ENCODE results near the gene MYOCOS. TPM values are rescaled to one million over a fixed set of nuclear protein-coding genes. Genes with fewer than 3 reads are reported as not detected.
A peak's percentile ranks its signal among the peaks of the same experiment; 100 is the strongest.
"Not testable (repeated sequence)": the region's sequence is repeated elsewhere in the genome, so short reads cannot be mapped to it uniquely, and the experiment has no call there.

The MYOCOS gene
- total RNA-seq (under 1 TPM in 1 of 2 donors, not detected in 1; 0.16 TPM), total RNA-seq (0.23 to 0.46 reads per million in 2 donors)

GRCh38 chr1:171622152-171622462 is at the start of gene MYOCOS:
MYOCOS (plus strand) TSS chr1:171622243; CDS start chr1:171623884, 1,641 bp downstream.
- H3K36me3 Mint-ChIP-seq (ENCODE audit: low read depth) = no peaks in the 10 kb centered on the region
- no peak within 1 kb of the TSS for H3K4me3 Mint-ChIP-seq
- H3K27me3 Mint-ChIP-seq = peaks cover 20% of the 10 kb centered on the region
- H3K9me3 ChIP-seq (ENCODE audit: control insufficient read depth, low read length, poor library complexity, severe bottlenecking) = no peaks in the 10 kb centered on the region
- H3K4me1 Mint-ChIP-seq = no peaks in the 10 kb centered on the region
- ATAC-seq (no peak), DNase-seq (no peak)
- H3K27ac Mint-ChIP-seq = no peak within 1 kb of the TSS

GRCh38 chr1:171576144-171576543 is 45.9 kb upstream of the MYOCOS start:
- no peaks in the 10 kb centered on the region for H3K27me3 Mint-ChIP-seq

GRCh38 chr1:171581226-171581625 is 40.8 kb upstream of the MYOCOS start:
- H3K4me1 Mint-ChIP-seq = peaks cover 13% of the 10 kb centered on the region
- no peaks in the 10 kb centered on the region for H3K9me3 ChIP-seq (ENCODE audit: control insufficient read depth, low read length, poor library complexity, severe bottlenecking)
- peaks cover 21% of the 10 kb centered on the region for H3K36me3 Mint-ChIP-seq (ENCODE audit: low read depth)
- no peak overlapping the region for H3K4me3 Mint-ChIP-seq
- H3K27me3 Mint-ChIP-seq = no peaks in the 10 kb centered on the region
- peak overlapping the region; percentile 93 for H3K27ac Mint-ChIP-seq
- ATAC-seq (no peak), DNase-seq (no peak)

More at GRCh38 chr1:171576144-171576543, 45.9 kb upstream of the MYOCOS start:
- H3K36me3 Mint-ChIP-seq (ENCODE audit: low read depth) = peaks cover 12% of the 10 kb centered on the region
- H3K4me3 Mint-ChIP-seq = no peak overlapping the region
- DNase-seq = no peak
- H3K9me3 ChIP-seq (ENCODE audit: control insufficient read depth, low read length, poor library complexity, severe bottlenecking) = no peaks in the 10 kb centered on the region
- no peak for ATAC-seq
- peaks cover 12% of the 10 kb centered on the region for H3K4me1 Mint-ChIP-seq
- no peak overlapping the region for H3K27ac Mint-ChIP-seq

- H3K27ac Mint-ChIP-seq = peak overlapping the region; percentile 93
- peaks cover 21% of the 10 kb centered on the region for H3K36me3 Mint-ChIP-seq (ENCODE audit: low read depth)
- no peak overlapping the region for H3K4me3 Mint-ChIP-seq
- ATAC-seq (no peak), DNase-seq (no peak)
- H3K4me1 Mint-ChIP-seq = peaks cover 13% of the 10 kb centered on the region
- no peaks in the 10 kb centered on the region for H3K27me3 Mint-ChIP-seq
- no peaks in the 10 kb centered on the region for H3K9me3 ChIP-seq (ENCODE audit: control insufficient read depth, low read length, poor library complexity, severe bottlenecking)
These were observed 40.3 kb upstream of the MYOCOS start for GRCh38 chr1:171581766-171582165.

GRCh38 chr1:171582589-171582988 is 39.5 kb upstream of the MYOCOS start:
- DNase-seq = no peak
- Mint-ChIP-seq H3K27me3 (no peaks in the 10 kb centered on the region), H3K27ac (peak overlapping the region; percentile 93), H3K4me1 (peaks cover 11% of the 10 kb centered on the region), H3K4me3 (no peak overlapping the region), H3K36me3 (ENCODE audit: low read depth) (peaks cover 17% of the 10 kb centered on the region)
- no peaks in the 10 kb centered on the region for H3K9me3 ChIP-seq (ENCODE audit: control insufficient read depth, low read length, poor library complexity, severe bottlenecking)
- no peak for ATAC-seq

- no peak for DNase-seq
- no peak for ATAC-seq
- H3K9me3 ChIP-seq (ENCODE audit: control insufficient read depth, low read length, poor library complexity, severe bottlenecking) = no peaks in the 10 kb centered on the region
- Mint-ChIP-seq H3K27ac (peak overlapping the region; percentile 27), H3K4me3 (no peak overlapping the region), H3K27me3 (no peaks in the 10 kb centered on the region), H3K4me1 (peaks cover 11% of the 10 kb centered on the region), H3K36me3 (ENCODE audit: low read depth) (peaks cover 17% of the 10 kb centered on the region)
These were observed 38.3 kb upstream of the MYOCOS start for GRCh38 chr1:171583591-171584201.

DNA sequence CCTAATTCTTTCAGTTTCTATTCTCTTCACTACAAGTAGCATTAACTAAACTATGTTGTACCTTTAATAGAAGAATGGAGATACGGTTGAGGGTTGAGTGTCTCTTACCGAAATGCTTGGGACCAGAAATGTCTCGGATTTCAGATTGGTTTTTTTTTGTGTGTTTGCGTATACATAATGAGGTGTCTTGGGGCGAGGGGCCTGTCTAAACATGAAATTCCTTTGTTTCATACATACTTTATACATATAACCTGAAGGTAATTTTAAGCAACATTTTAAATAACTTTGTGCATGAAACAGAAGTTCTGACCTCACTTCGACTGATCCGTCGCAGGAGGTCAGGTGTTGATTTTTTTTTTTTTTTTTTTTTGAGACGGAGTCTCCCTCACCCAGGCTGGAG is 36.3 kb upstream of the MYOCOS start:
- Mint-ChIP-seq H3K36me3 (ENCODE audit: low read depth) (peaks cover 16% of the 10 kb centered on the region), H3K27ac (no peak overlapping the region), H3K27me3 (no peaks in the 10 kb centered on the region), H3K4me1 (peaks cover 7% of the 10 kb centered on the region), H3K4me3 (no peak overlapping the region)
- DNase-seq (no peak), ATAC-seq (no peak)
- no peaks in the 10 kb centered on the region for H3K9me3 ChIP-seq (ENCODE audit: control insufficient read depth, low read length, poor library complexity, severe bottlenecking)

DNA sequence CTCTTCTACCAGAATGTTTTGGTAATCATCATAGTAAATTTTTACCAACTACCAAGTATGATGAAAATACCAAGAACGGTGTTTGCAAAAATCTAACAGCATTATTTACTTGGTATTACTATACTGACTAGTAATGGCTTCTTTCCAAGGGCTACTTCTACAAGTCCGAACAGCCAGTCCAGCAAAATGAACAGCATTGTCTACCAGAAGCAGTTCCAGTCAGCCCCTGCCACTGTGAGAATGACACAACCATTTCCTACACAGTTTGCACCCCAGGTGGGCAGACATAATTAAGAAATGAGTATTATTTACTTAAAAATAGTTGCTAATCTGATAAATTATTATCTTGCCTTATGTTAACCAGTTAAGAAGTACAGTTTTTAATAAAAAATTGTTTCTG is 33.8 kb upstream of the MYOCOS start:
- no peak for DNase-seq
- H3K9me3 ChIP-seq (ENCODE audit: control insufficient read depth, low read length, poor library complexity, severe bottlenecking) = no peaks in the 10 kb centered on the region
- peaks cover 22% of the 10 kb centered on the region for H3K36me3 Mint-ChIP-seq (ENCODE audit: low read depth)
- no peak for ATAC-seq
- no peak overlapping the region for H3K27ac Mint-ChIP-seq
- H3K4me1 Mint-ChIP-seq = peaks cover 4% of the 10 kb centered on the region
- H3K4me3 Mint-ChIP-seq = no peak overlapping the region
- H3K27me3 Mint-ChIP-seq = no peaks in the 10 kb centered on the region

DNA sequence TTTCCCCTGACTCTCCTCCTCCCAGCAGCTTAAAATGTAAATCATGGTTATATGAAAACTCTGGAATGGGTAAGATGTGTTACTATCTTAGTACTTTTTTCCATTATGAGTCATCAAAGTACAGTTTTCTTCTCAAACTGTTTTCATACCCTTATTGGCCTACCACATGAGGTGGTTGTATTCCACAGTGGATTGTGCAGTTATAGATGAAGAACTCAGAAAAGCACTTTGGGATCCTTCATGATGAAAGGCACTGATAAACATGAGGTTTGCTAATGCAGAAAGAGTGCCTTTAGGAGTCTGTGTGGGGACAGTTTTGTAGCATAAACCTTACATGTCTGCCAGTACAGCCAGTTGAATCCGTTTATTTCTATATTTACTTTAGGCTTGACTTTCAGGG is 32.0 kb upstream of the MYOCOS start:
- H3K36me3 Mint-ChIP-seq (ENCODE audit: low read depth) = peaks cover 18% of the 10 kb centered on the region
- DNase-seq = no peak
- peaks cover 2% of the 10 kb centered on the region for H3K4me1 Mint-ChIP-seq
- no peak overlapping the region for H3K4me3 Mint-ChIP-seq
- no peaks in the 10 kb centered on the region for H3K27me3 Mint-ChIP-seq
- no peak overlapping the region for H3K27ac Mint-ChIP-seq
- H3K9me3 ChIP-seq (ENCODE audit: control insufficient read depth, low read length, poor library complexity, severe bottlenecking) = no peaks in the 10 kb centered on the region
- ATAC-seq = no peak

DNA sequence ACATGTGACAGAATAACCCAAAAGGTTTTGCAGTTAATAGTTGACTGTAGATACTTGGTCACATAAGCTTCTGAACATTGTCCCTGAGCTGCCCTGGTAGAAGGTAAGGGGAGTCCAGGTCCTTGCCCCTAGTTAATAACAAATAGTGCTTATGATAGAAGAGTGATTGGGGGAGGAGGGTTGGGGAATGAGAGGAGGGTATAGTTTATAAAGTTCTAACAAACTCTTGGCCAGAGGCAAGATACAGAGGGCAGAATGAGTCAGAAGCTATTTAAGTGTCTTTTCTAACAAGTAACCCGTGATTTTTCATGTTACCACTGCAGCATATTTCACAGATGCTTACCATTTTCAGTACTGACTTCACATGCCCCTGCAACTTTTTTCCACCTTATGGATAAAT is 26.7 kb upstream of the MYOCOS start:
- H3K4me1 Mint-ChIP-seq = peaks cover 2% of the 10 kb centered on the region
- H3K9me3 ChIP-seq (ENCODE audit: control insufficient read depth, low read length, poor library complexity, severe bottlenecking) = no peaks in the 10 kb centered on the region
- no peaks in the 10 kb centered on the region for H3K27me3 Mint-ChIP-seq
- H3K4me3 Mint-ChIP-seq = peak overlapping the region; percentile 47
- H3K27ac Mint-ChIP-seq = no peak overlapping the region
- H3K36me3 Mint-ChIP-seq (ENCODE audit: low read depth) = peaks cover 9% of the 10 kb centered on the region
- no peak for DNase-seq
- no peak for ATAC-seq

GRCh38 chr1:171596119-171596518 is 25.9 kb upstream of the MYOCOS start:
- Mint-ChIP-seq H3K27me3 (no peaks in the 10 kb centered on the region), H3K4me1 (peaks cover 2% of the 10 kb centered on the region), H3K36me3 (ENCODE audit: low read depth) (peaks cover 8% of the 10 kb centered on the region), H3K27ac (peak overlapping the region; percentile 9), H3K4me3 (no peak overlapping the region)
- no peaks in the 10 kb centered on the region for H3K9me3 ChIP-seq (ENCODE audit: control insufficient read depth, low read length, poor library complexity, severe bottlenecking)
- ATAC-seq (no peak), DNase-seq (no peak)

GRCh38 chr1:171596705-171597104 is 25.3 kb upstream of the MYOCOS start:
- no peak overlapping the region for H3K4me3 Mint-ChIP-seq
- ATAC-seq = no peak
- peaks cover 3% of the 10 kb centered on the region for H3K36me3 Mint-ChIP-seq (ENCODE audit: low read depth)
- H3K27ac Mint-ChIP-seq = peak overlapping the region; percentile 9
- H3K9me3 ChIP-seq (ENCODE audit: control insufficient read depth, low read length, poor library complexity, severe bottlenecking) = no peaks in the 10 kb centered on the region
- peaks cover 2% of the 10 kb centered on the region for H3K4me1 Mint-ChIP-seq
- DNase-seq = no peak
- no peaks in the 10 kb centered on the region for H3K27me3 Mint-ChIP-seq

GRCh38 chr1:171597203-171597602 is 24.8 kb upstream of the MYOCOS start:
- no peak for DNase-seq
- no peaks in the 10 kb centered on the region for H3K9me3 ChIP-seq (ENCODE audit: control insufficient read depth, low read length, poor library complexity, severe bottlenecking)
- no peak for ATAC-seq
- Mint-ChIP-seq H3K27me3 (no peaks in the 10 kb centered on the region), H3K27ac (peak overlapping the region; percentile 9), H3K36me3 (ENCODE audit: low read depth) (peaks cover 2% of the 10 kb centered on the region), H3K4me1 (peaks cover 2% of the 10 kb centered on the region), H3K4me3 (no peak overlapping the region)

DNA sequence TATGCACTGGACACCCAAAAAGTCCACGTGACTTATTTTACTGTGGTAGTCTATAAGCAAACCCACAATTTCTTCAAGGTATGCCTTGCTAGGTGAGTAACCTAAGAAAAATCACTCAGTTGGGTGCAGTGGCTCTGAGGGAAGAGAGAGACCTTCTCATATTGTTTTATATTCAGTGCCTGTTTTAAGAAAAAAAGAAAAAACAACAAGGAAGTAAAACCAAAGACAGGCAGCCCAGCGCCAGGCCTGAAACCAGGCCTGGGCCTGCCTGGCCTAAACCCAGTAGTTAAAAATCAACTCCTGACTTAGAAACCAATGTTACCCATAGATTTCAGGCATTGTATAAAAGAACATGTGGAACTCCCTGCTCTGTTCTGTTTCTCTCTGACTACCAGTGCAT is 21.7 kb upstream of the MYOCOS start:
- not testable (repeated sequence) for H3K36me3 Mint-ChIP-seq (ENCODE audit: low read depth); H3K9me3 ChIP-seq (ENCODE audit: control insufficient read depth, low read length, poor library complexity, severe bottlenecking); H3K4me3 Mint-ChIP-seq; H3K27me3 Mint-ChIP-seq; H3K27ac Mint-ChIP-seq; ATAC-seq; H3K4me1 Mint-ChIP-seq; DNase-seq
